Stimulated activated CD4-positive, alpha-beta T cell treated with anti-CD3 and anti-CD28 coated beads, Interleukin-4, amount 100 ng/mL, for 1 hour (primary cell): ENCODE data around the gene WDR89.
"Not testable (repeated sequence)": the region's sequence is repeated elsewhere in the genome, so short reads cannot be mapped to it uniquely, and the experiment has no call there.

Source experiments
- DNase-seq: peaks from one replicate; pipeline ENCODE4 v3.0.0-alpha.2; 2020

The WDR89 gene

GRCh38 chr14:63594455-63595372, 47.0 kb downstream of the WDR89 start:
- DNase-seq: no peak

- not testable (repeated sequence) for DNase-seq
Observed at GRCh38 chr14:63583046-63583445, 58.6 kb downstream of the WDR89 start.

GRCh38 chr14:63581491-63581890, 60.2 kb downstream of the WDR89 start:
- no peak for DNase-seq

- no peak for DNase-seq
Observed at GRCh38 chr14:63578300-63578699, 63.4 kb downstream of the WDR89 start.

GRCh38 chr14:63573581-63573980, 68.1 kb downstream of the WDR89 start:
- DNase-seq: no peak

- no peak for DNase-seq
Observed at GRCh38 chr14:63565448-63565847, 76.2 kb downstream of the WDR89 start.

GRCh38 chr14:63564318-63564717, 77.4 kb downstream of the WDR89 start:
- no peak for DNase-seq

GRCh38 chr14:63563370-63564026, 78.2 kb downstream of the WDR89 start:
- DNase-seq: no peak

- DNase-seq: no peak
Observed at GRCh38 chr14:63562405-63562804, 79.3 kb downstream of the WDR89 start.

GRCh38 chr14:63555572-63555971, 86.1 kb downstream of the WDR89 start:
- no peak for DNase-seq

GRCh38 chr14:63551332-63551731, 90.3 kb downstream of the WDR89 start:
- DNase-seq: no peak

- DNase-seq: no peak
Observed at GRCh38 chr14:63547798-63548335, 93.8 kb downstream of the WDR89 start.
